Endothelial cell of umbilical vein (primary cell): ENCODE data around the gene MFAP4. TPM values are rescaled to one million over a fixed set of nuclear protein-coding genes. Genes with fewer than 3 reads are reported as not detected.

Source experiments
- BruUV-seq: library from RNA; stranded (reverse); fragments of 400-500 nt; replicated peaks from 2 replicates; lab custom pipeline; 2021; lab: Mats Ljungman, UMichigan
- CTCF ChIA-PET: fragments of 300-600, 350-600 bp; sonication (Branson Sonifier 250); formaldehyde crosslinking; loops from one replicate; lab custom pipeline; 2021; ENCODE audit warnings: antibody characterized with exemption, inconsistent platforms; lab: Charles Lee
- POLR2A ChIA-PET: fragments of 300-600, 350-600 bp; sonication (Branson Sonifier 250); formaldehyde crosslinking; loops from one replicate; lab custom pipeline; 2021; ENCODE audit warnings: antibody characterized with exemption, inconsistent platforms; lab: Charles Lee
- DNase-seq: peaks from one replicate; pipeline ENCODE4 v3.0.0-alpha.2; 2011; ENCODE audit warnings: low read depth, low spot score
- FAIRE-seq: peaks from 2 replicates; lab custom pipeline; 2011; peaks lifted over from hg19 to GRCh38; lab: Jason Lieb, UNC
- H2AFZ ChIP-seq: 2 replicates; pipeline ENCODE4 v1.6.0; 2012; ENCODE audit warnings: low read depth, low read length, control low read depth, inconsistent platforms
- H3K27ac ChIP-seq: 2 replicates; pipeline ENCODE4 v1.5.1; 2011; ENCODE audit warnings: low read depth, mild to moderate bottlenecking, control low read depth, low read length, moderate library complexity; ENCODE audit not compliant: insufficient read depth
- H3K27me3 ChIP-seq, 2 experiments: 2 replicates each; pipeline versions ENCODE4 v1.6.0 to v1.6.1; 2011; ENCODE audit warnings: low read length in 2 of 2, mixed read lengths in 1 of 2; ENCODE audit not compliant: control insufficient read depth in 2 of 2, insufficient read depth in 2 of 2
- H3K36me3 ChIP-seq, 2 experiments: 2 replicates in 1 of 2; 3 replicates in 1 of 2; pipeline ENCODE4 v1.5.1; 2011; ENCODE audit warnings: low read length in 2 of 2, mild to moderate bottlenecking in 1 of 2, moderate library complexity in 1 of 2; ENCODE audit not compliant: control insufficient read depth in 2 of 2, insufficient read depth in 2 of 2; ENCODE audit errors: extremely low read depth in 1 of 2
- H3K4me1 ChIP-seq: 3 replicates; pipeline ENCODE4 v1.5.1; 2011; ENCODE audit warnings: mild to moderate bottlenecking, low read length; ENCODE audit not compliant: control insufficient read depth, insufficient read depth; ENCODE audit errors: extremely low read depth
- H3K4me2 ChIP-seq: 2 replicates; pipeline ENCODE4 v1.6.1; 2011; ENCODE audit warnings: low read length, control low read depth, mixed read lengths; ENCODE audit not compliant: insufficient read depth
- H3K4me3 ChIP-seq, 3 experiments: fragments of 200-600 bp in 1 of 3; sonication (generic), shearing (Covaris generic) in 1 of 3; replicated peaks in 1 of 3; 2 replicates each; pipeline ENCODE4 v1.5.1; 2011 to 2016; ENCODE audit warnings: control low read depth in 3 of 3, low read length in 3 of 3, mild to moderate bottlenecking in 2 of 3, inconsistent platforms in 1 of 3, low read depth in 1 of 3, moderate library complexity in 1 of 3; ENCODE audit not compliant: insufficient read depth in 1 of 3
- H3K79me2 ChIP-seq: 2 replicates; pipeline ENCODE4 v1.6.0; 2012; ENCODE audit warnings: low read length, inconsistent platforms; ENCODE audit not compliant: control insufficient read depth, insufficient read depth
- H3K9ac ChIP-seq: replicated peaks from 2 replicates; pipeline ENCODE3; 2011; ENCODE audit warnings: low read length, control low read depth; ENCODE audit not compliant: insufficient read depth; ENCODE audit errors: extremely low read depth
- H3K9me1 ChIP-seq: replicated peaks from 3 replicates; pipeline ENCODE4 v1.6.0; 2011; ENCODE audit warnings: mild to moderate bottlenecking, low read length; ENCODE audit not compliant: control insufficient read depth, insufficient read depth; ENCODE audit errors: extremely low read depth
- H3K9me3 ChIP-seq: replicated peaks from 2 replicates; pipeline ENCODE4 v1.5.1; 2012; ENCODE audit warnings: low read length, inconsistent platforms; ENCODE audit not compliant: control insufficient read depth, insufficient read depth
- H4K20me1 ChIP-seq: replicated peaks from 2 replicates; pipeline ENCODE3; 2011; ENCODE audit warnings: mild to moderate bottlenecking, low read length; ENCODE audit not compliant: control insufficient read depth, insufficient read depth; ENCODE audit errors: extremely low read depth
- CTCF ChIP-seq, 2 donors: IDR thresholded peaks; 1 replicate in 1 of 2; 2 replicates in 1 of 2; pipeline ENCODE4 v1.5.1; 2011; ENCODE audit warnings: low read length in 2 of 2, mild to moderate bottlenecking in 2 of 2, moderate library complexity in 2 of 2, control low read depth in 1 of 2, inconsistent platforms in 1 of 2, low read depth in 1 of 2; ENCODE audit not compliant: insufficient read depth in 1 of 2; ENCODE audit errors: extremely low read depth in 1 of 2
- EZH2 ChIP-seq: IDR thresholded peaks from 2 replicates; pipeline ENCODE4 v1.6.1; 2012; ENCODE audit warnings: borderline replicate concordance, low read depth, mild to moderate bottlenecking, moderate library complexity, low read length, inconsistent platforms; ENCODE audit not compliant: severe bottlenecking
- FOS ChIP-seq: IDR thresholded peaks from 2 replicates; pipeline ENCODE4 v1.6.1; 2011; ENCODE audit warnings: mild to moderate bottlenecking, low read length, moderate library complexity, borderline replicate concordance; ENCODE audit not compliant: insufficient read depth
- GATA2 ChIP-seq: IDR thresholded peaks from 2 replicates; pipeline ENCODE4 v1.7.0; 2011; ENCODE audit warnings: low read depth, mild to moderate bottlenecking, moderate library complexity, mixed read lengths, low read length; ENCODE audit not compliant: insufficient read length, insufficient read depth
- JUN ChIP-seq: IDR thresholded peaks from 2 replicates; pipeline ENCODE4 v1.6.1; 2011; ENCODE audit warnings: borderline replicate concordance, low read depth; ENCODE audit not compliant: insufficient read length, insufficient read depth
- MAX ChIP-seq: IDR thresholded peaks from 2 replicates; pipeline ENCODE4 v1.6.1; 2011; ENCODE audit not compliant: insufficient read depth, insufficient read length
- MYC ChIP-seq: IDR thresholded peaks from one replicate; pipeline ENCODE4 v1.6.1; 2011; ENCODE audit warnings: mild to moderate bottlenecking, low read depth, low read length
- POLR2A ChIP-seq: IDR thresholded peaks from 2 replicates; pipeline ENCODE4 v1.6.1; 2012; ENCODE audit warnings: low read depth, mild to moderate bottlenecking, control low read depth, low read length
- POLR2AphosphoS5 ChIP-seq: IDR thresholded peaks from 2 replicates; pipeline ENCODE4 v1.6.1; 2012; ENCODE audit warnings: low read depth, mild to moderate bottlenecking, control low read depth, low read length, moderate library complexity; ENCODE audit not compliant: insufficient read depth
- dilution Hi-C: fragments of 300-500 bp; cut with MboI; formaldehyde crosslinking; loops from one replicate; pipeline ENCODE4 v1.15.0; 2019; ENCODE audit warnings: low sequenced_read_pairs; ENCODE audit not compliant: extremely low pct_ligation_motif_present
- intact Hi-C: fragments of 100-400 bp; cut with micrococcal nuclease; formaldehyde crosslinking; loops from one replicate; pipeline ENCODE4 v1.10.0; 2022
- polyA plus RNA-seq, 4 experiments: library from polyadenylated mRNA; depleted of rRNA in 3 of 4; stranded (reverse) in 3 of 4; unstranded in 1 of 4; fragments of >200 nt; gene quantifications; 2 replicates each; pipeline versions ENCODE4 v1.2.1 to v1.2.3, GENCODE V29; 2011 to 2012; ENCODE audit warnings: missing spikeins in 1 of 4
- total RNA-seq: library from RNA; stranded (reverse); gene quantifications from 2 replicates; pipeline ENCODE4 v1.2.3, GENCODE V29; 2021

The MFAP4 gene
- total and polyA plus RNA-seq, 2 donors (not counting 3 experiments of a cell fraction or from before 2014, with no cell fraction given): not detected

- FAIRE-seq: no peak
These were observed 45.1 kb downstream of the MFAP4 start for GRCh38 chr17:19341641-19342610.

GRCh38 chr17:19341211-19341631 lies 45.8 kb downstream of the MFAP4 start:
- POLR2A ChIA-PET: no interaction called here
- Histone ChIP-seq H3K9me1 (no peaks in the 10 kb centered on the region), H3K9ac (no peak overlapping the region), H3K4me1 (no peaks in the 10 kb centered on the region), H3K9me3 (no peaks in the 10 kb centered on the region), H3K4me3 (no peak overlapping the region), H3K79me2 (no peaks in the 10 kb centered on the region), H3K27ac (no peak overlapping the region), H2AFZ (no peak overlapping the region), H4K20me1 (no peaks in the 10 kb centered on the region), H3K36me3 (no peaks in the 10 kb centered on the region), H3K4me2 (no peak overlapping the region), H3K27me3 (no peaks in the 10 kb centered on the region)
- dilution Hi-C loops: no loop called here
- TF ChIP-seq EZH2: no peak
- TF ChIP-seq CTCF (IDR thresholded peaks at IDR 0.05; ENCODE audit: extremely low read depth in 1 of 2, insufficient read depth in 1 of 2, low read depth in 1 of 2, low read length in 2 of 2): no peak
- no peak for TF ChIP-seq POLR2AphosphoS5
- TF ChIP-seq MYC: no peak
- TF ChIP-seq JUN: no peak
- no peak for TF ChIP-seq POLR2A
- TF ChIP-seq GATA2: no peak
- TF ChIP-seq FOS: no peak
- TF ChIP-seq MAX: no peak
- CTCF ChIA-PET: interaction anchor here (1.0 kb wide), 1 partner anchor 13 kb away, joined by 6 read pairs; no protein-coding TSS in a partner anchor
- DNase-seq (no peak), FAIRE-seq (no peak)
- BruUV-seq: no TSS peak
- intact Hi-C loops: no loop called here

More at GRCh38 chr17:19341641-19342610, 45.1 kb downstream of the MFAP4 start:
- Histone ChIP-seq H3K9ac (no peak overlapping the region), H3K9me3 (no peaks in the 10 kb centered on the region), H3K79me2 (no peaks in the 10 kb centered on the region), H3K4me3 (no peak overlapping the region), H2AFZ (no peak overlapping the region), H3K36me3 (no peaks in the 10 kb centered on the region), H3K4me2 (no peak overlapping the region), H3K9me1 (no peaks in the 10 kb centered on the region), H4K20me1 (no peaks in the 10 kb centered on the region), H3K27me3 (no peaks in the 10 kb centered on the region), H3K4me1 (peaks cover 6% of the 10 kb centered on the region), H3K27ac (no peak overlapping the region)
- BruUV-seq: no TSS peak
- dilution Hi-C loops: no loop called here
- intact Hi-C loops: no loop called here
- no peak for DNase-seq
- ChIA-PET POLR2A (no interaction called here), CTCF (interaction anchor here (0.8 to 1.0 kb wide), 3 partner anchors 12 to 105 kb away, joined by 3 to 6 read pairs (median 4); partner anchors contain the start of gene B9D1)
- no peak for TF ChIP-seq MAX
- TF ChIP-seq FOS: no peak
- no peak for TF ChIP-seq POLR2A
